Measurements from ENCODE around the gene FOXO4. TPM values are rescaled to one million over a fixed set of nuclear protein-coding genes. Genes with fewer than 3 reads are reported as not detected.
"Not testable (repeated sequence)": the region's sequence is repeated elsewhere in the genome, so short reads cannot be mapped to it uniquely, and the experiment has no call there.

FOXO4 gene, protein sequence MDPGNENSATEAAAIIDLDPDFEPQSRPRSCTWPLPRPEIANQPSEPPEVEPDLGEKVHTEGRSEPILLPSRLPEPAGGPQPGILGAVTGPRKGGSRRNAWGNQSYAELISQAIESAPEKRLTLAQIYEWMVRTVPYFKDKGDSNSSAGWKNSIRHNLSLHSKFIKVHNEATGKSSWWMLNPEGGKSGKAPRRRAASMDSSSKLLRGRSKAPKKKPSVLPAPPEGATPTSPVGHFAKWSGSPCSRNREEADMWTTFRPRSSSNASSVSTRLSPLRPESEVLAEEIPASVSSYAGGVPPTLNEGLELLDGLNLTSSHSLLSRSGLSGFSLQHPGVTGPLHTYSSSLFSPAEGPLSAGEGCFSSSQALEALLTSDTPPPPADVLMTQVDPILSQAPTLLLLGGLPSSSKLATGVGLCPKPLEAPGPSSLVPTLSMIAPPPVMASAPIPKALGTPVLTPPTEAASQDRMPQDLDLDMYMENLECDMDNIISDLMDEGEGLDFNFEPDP
- 1 to 10 TPM; 7.9 to 8.9 TPM for total RNA-seq

DNA sequence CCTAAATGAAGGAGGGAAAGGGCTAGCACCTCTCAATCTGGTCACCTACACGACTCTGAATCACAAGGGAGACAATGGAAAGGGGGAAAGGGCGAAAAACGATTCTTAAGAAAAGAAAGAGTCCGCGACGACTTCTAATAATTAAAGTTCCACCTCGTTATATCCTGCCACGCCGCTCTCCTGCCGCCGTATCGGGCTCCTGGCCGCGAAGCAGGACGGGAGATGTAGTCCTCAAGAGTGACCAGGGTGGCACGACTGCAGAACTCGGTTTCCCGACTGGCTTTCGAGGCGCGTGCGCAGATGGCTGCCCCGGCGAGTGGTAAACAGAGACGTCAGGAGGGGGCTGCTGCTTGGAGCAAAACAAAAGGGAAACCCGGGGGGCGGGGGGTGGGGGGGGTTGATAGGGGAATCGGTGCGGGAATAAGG, at the start of gene FOXO4:
Gene FOXO4 (plus strand): TSS at position 297 of the 426 bp plus-strand sequence. CDS start 678 bp downstream, outside the sequence.
- Mint-ChIP-seq H3K4me3 (peak within 1 kb of the TSS; percentile 82), H3K9me3 (no peaks in the 10 kb centered on the region), H3K27me3 (ENCODE audit: low read depth) (no peaks in the 10 kb centered on the region), H3K27ac (peak within 1 kb of the TSS; percentile 72), H3K36me3 (ENCODE audit: low read depth) (no peaks in the 10 kb centered on the region), H3K4me1 (ENCODE audit: low read depth) (peaks cover 30% of the 10 kb centered on the region)
- CTCF ChIA-PET = interaction anchor here (0.9 to 1.3 kb wide), 4 partner anchors 16 to 36 kb away, joined by 3 to 4 read pairs (median 4); partner anchors contain the start of genes IL2RG and MED12
- intact Hi-C loops (cut with micrococcal nuclease) = loop anchor here (1.0 kb wide), 2 partner anchors 27 to 271 kb away; partner anchors contain the start of genes SNX12 and TAF1
- peak; percentile 91 for DNase-seq

DNA sequence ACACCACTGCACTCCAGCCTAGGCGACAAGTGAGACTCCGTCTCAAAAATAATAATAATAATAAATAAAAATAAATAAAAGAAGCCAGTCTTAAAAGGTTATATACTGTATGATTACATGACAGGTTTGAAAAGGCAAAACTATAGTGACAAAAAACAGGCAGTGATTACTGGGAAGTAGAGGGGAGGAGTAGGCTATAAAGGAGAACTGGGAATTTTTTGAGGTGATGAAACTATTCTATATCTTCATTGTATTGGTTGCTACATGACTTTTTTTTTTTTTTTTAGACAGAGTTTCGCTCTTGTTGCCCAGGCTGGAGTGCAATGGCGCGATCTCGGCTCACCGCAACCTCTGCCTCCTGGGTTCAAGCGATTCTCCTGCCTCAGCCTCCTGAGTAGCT, 47.8 kb upstream of the FOXO4 start:
- intact Hi-C loops (cut with micrococcal nuclease); H3K4me1 Mint-ChIP-seq (ENCODE audit: low read depth); H3K36me3 Mint-ChIP-seq (ENCODE audit: low read depth); H3K9me3 Mint-ChIP-seq; H3K4me3 Mint-ChIP-seq; H3K27ac Mint-ChIP-seq; H3K27me3 Mint-ChIP-seq (ENCODE audit: low read depth); CTCF ChIA-PET; DNase-seq: not testable (repeated sequence)

DNA sequence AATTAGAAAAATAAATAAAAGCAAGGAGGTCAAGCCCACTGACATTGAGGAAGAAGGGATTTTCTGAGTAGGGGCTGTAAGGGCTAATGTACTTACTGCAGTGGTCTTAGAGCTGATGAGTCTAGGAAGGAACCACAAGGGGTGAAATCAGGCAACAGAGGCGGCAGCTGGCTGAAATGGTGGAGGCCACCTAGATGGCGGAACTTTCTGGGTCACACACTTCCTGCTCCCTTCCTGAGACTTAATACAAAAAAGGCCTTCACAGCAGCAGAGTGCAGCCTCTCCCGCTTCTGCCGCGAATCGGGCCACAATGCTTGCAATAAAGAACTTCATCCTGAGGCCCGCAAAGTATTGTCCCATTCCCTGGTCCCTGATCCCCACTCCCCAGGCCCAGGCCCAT, 42.9 kb upstream of the FOXO4 start:
- Mint-ChIP-seq H3K9me3 (no peaks in the 10 kb centered on the region), H3K27ac (no peak overlapping the region), H3K36me3 (ENCODE audit: low read depth) (peaks cover 1% of the 10 kb centered on the region), H3K4me3 (peak overlapping the region; percentile 15), H3K4me1 (ENCODE audit: low read depth) (peaks cover 11% of the 10 kb centered on the region), H3K27me3 (ENCODE audit: low read depth) (no peaks in the 10 kb centered on the region)
- no peak for DNase-seq
- CTCF ChIA-PET = no interaction called here
- intact Hi-C loops (cut with micrococcal nuclease) = no loop called here

DNA sequence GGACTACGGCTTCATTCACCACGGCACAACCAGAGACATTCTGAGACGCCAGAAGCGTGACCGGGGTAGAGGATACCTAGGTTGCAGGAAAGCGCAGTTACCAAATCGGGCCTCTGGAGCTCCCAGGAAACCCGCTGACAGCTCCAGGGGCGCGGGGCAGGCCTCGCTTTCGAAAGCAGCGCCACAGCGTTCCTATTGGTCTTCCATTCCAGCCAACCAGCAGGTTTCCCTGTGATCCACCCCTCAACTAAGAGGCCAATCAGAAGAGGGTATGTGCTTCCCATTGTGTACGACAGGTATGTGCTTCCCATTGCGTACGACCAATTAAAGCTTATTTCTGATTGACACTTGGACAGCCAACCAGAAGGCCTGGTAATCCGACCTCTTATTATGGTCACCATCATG, 42.4 kb upstream of the FOXO4 start:
- Mint-ChIP-seq H3K4me3 (peak overlapping the region; percentile 15), H3K27me3 (ENCODE audit: low read depth) (no peaks in the 10 kb centered on the region), H3K4me1 (ENCODE audit: low read depth) (peaks cover 14% of the 10 kb centered on the region), H3K36me3 (ENCODE audit: low read depth) (peaks cover 5% of the 10 kb centered on the region), H3K9me3 (no peaks in the 10 kb centered on the region), H3K27ac (no peak overlapping the region)
- intact Hi-C loops (cut with micrococcal nuclease) = no loop called here
- CTCF ChIA-PET = no interaction called here
- DNase-seq = peak; percentile 19

DNA sequence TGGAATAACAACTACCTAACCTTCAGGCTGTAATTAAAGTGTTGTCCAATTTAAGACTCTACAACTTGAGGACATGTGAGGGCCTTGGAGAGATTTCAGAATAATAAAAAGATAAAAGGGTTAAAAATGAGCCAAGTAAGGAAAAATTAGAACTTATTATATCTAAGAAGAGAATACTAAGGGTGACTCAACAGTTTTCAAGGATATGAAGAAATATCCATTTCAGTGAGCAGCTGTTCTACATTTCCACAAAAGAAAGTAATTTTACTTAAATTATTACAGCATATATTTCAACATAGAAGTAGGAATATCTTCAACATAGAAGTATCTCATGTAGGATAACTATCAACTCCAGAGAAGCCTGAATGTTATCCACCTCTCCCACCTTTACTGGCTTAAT, 38.8 kb upstream of the FOXO4 start:
- intact Hi-C loops (cut with micrococcal nuclease) = no loop called here
- CTCF ChIA-PET = no interaction called here
- H3K4me1 Mint-ChIP-seq (ENCODE audit: low read depth) = peaks cover 34% of the 10 kb centered on the region
- no peaks in the 10 kb centered on the region for H3K9me3 Mint-ChIP-seq
- DNase-seq = no peak
- H3K27ac Mint-ChIP-seq = no peak overlapping the region
- H3K4me3 Mint-ChIP-seq = no peak overlapping the region
- H3K36me3 Mint-ChIP-seq (ENCODE audit: low read depth) = peaks cover 12% of the 10 kb centered on the region
- H3K27me3 Mint-ChIP-seq (ENCODE audit: low read depth) = no peaks in the 10 kb centered on the region

DNA sequence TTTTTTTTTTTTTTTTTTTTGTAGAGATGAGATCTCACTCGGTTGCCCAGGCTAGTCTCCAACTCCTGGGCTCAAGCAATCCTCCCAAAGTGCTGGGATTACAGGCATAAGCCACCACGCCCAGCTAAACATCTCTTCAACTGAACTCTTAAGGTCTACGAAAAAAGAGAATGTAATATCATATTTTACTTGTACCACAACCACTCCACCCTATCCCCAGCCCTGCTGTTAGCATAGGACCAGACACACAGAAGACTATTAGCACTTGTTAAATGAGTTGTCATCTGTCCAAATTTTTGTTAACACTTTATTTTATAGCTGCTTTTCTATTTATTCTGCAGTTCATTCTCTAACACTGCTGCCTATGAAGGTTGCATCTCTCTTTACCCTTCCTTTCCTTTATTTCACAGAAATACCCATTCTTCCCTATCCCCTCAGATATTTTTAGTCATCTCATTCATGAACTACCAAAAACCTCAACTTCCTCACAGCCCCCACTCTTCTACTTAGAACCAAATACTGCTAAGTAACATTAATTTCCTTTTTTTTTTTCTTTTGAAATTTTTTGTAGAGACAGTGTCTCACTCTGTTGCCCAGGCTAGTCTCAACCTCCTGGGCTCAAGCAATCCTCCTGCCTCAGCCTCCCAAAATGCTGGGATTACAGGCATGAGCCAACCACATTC, 37.7 kb upstream of the FOXO4 start:
- no peak overlapping the region for H3K4me3 Mint-ChIP-seq

DNA sequence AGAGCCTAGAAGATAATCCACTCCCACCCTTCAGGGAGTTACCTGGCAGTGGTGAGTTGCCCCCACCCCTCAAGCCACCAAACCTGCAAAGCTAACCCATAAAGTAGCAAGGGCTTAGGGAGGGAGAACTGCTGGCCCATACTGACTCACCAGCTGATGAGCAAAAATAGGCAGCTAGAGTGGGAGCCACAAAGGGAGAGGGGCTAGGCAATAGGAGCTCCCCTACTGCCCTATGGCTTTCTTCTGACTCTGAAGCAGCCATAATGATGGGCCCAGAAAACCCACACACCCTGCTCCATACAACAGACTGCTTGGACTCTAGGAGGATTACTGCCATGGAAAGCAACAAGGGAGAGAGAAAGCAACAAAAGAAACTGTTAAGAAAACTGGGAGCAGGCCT, 35.5 kb upstream of the FOXO4 start:
- Mint-ChIP-seq H3K36me3 (ENCODE audit: low read depth) (peaks cover 15% of the 10 kb centered on the region), H3K4me1 (ENCODE audit: low read depth) (peaks cover 42% of the 10 kb centered on the region), H3K4me3 (no peak overlapping the region), H3K27ac (no peak overlapping the region), H3K9me3 (no peaks in the 10 kb centered on the region), H3K27me3 (ENCODE audit: low read depth) (no peaks in the 10 kb centered on the region)
- no peak for DNase-seq
- CTCF ChIA-PET = no interaction called here
- intact Hi-C loops (cut with micrococcal nuclease) = loop anchor here (10.0 kb wide), 1 partner anchor 305 kb away; no protein-coding TSS in a partner anchor

More for the DNA sequence above, 37.7 kb upstream of the FOXO4 start:
- Mint-ChIP-seq H3K36me3 (ENCODE audit: low read depth) (peaks cover 15% of the 10 kb centered on the region), H3K4me1 (ENCODE audit: low read depth) (peaks cover 34% of the 10 kb centered on the region), H3K27me3 (ENCODE audit: low read depth) (no peaks in the 10 kb centered on the region), H3K27ac (no peak overlapping the region), H3K9me3 (no peaks in the 10 kb centered on the region)
- no peak for DNase-seq
- intact Hi-C loops (cut with micrococcal nuclease) = no loop called here
- CTCF ChIA-PET = no interaction called here

DNA sequence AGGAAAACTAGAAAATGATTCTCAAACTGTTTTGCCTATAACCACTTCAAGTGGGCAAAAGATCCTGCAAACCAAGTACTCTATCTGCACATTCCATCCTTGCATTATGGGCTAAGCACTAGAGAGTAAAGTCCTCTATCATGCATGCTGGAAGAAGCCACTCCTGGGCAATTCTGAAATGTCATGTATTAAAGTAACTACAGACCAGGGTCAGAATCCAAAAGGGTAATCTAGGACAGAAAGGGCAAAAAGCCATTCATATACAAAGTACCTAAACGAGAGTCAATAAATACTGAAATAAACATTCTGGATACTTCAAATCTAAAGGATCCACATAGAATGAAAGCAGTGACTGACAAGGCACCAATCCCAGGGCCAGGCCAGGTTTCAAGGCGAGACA, 28.6 kb upstream of the FOXO4 start:
- Mint-ChIP-seq H3K9me3 (no peaks in the 10 kb centered on the region), H3K4me1 (ENCODE audit: low read depth) (peaks cover 19% of the 10 kb centered on the region), H3K36me3 (ENCODE audit: low read depth) (peaks cover 5% of the 10 kb centered on the region), H3K27ac (peak overlapping the region; percentile 94), H3K4me3 (peak overlapping the region; percentile 96), H3K27me3 (ENCODE audit: low read depth) (no peaks in the 10 kb centered on the region)
- DNase-seq = no peak
- intact Hi-C loops (cut with micrococcal nuclease) = loop anchor here (5.0 to 10.0 kb wide), 2 partner anchors 185 to 312 kb away; partner anchors contain the start of gene ZMYM3
- CTCF ChIA-PET = no interaction called here

DNA sequence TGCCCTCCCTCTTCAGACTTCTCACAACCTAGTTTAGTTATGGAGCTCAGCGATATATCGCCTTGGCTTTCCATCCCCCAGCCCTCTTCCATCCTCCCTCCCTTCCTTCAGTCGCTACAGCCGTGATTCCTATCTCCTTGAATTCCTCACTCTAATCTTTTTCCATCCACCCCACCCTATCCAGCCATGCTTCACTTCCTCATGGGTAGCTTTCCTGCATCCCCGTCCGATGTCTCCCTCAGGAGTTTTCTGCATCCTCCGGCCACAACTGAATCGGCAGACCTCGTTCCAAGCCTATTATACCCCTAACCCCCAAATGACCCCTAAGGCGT, 28.0 kb upstream of the FOXO4 start:
- Mint-ChIP-seq H3K36me3 (ENCODE audit: low read depth) (peaks cover 3% of the 10 kb centered on the region), H3K4me1 (ENCODE audit: low read depth) (peaks cover 19% of the 10 kb centered on the region), H3K27ac (peak overlapping the region; percentile 94), H3K27me3 (ENCODE audit: low read depth) (no peaks in the 10 kb centered on the region), H3K4me3 (peak overlapping the region; percentile 96), H3K9me3 (no peaks in the 10 kb centered on the region)
- intact Hi-C loops (cut with micrococcal nuclease) = loop anchor here (1.0 to 10.0 kb wide), 9 partner anchors 28 to 555 kb away; partner anchors contain the start of genes FOXO4, IL2RG, MED12 and NONO
- peak; percentile 13 for DNase-seq
- CTCF ChIA-PET = interaction anchor here (0.9 to 1.0 kb wide), 2 partner anchors 30 to 62 kb away, joined by 3 read pairs; no protein-coding TSS in a partner anchor

DNA sequence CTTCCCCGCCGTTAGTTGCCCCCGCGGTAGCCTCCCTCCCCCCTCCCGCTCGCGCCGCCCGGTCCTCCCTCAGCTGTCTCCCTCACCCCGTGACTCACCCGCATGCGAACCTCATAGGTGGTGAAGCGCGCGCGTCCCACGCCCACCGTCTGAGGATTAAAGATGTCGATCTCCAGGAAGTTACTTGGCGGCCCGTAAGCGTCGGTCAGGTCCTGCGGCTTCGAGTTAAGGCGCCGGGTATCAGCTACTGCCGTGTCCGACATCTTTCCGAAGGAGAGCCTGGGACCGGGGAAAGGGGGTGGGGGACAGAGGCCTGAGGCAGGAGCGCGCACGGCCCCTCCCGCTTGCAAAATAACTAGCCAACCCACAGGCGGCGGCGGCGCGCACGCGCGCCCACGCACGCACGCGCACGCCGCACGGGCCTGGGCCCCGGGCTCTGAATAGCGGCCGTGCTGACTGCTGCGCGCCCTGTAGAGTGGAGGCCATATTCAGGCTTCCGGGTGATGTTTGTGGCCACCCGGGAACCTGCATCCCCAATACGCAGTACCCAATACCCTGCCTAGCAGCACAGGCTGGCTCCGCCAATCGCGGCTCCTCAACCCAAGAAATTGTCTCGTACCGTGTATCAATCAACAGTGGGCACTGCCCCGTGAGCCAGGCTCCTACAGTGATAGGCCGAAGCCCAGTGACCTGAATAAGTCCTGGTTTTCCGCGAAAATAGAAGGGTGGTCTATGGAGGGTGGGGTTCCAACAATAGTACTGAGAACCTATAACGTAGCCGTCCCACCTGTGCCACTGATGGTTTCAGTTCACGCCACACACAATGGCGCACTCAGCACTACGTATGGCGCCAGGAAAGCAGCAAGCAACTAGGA, 27.4 kb upstream of the FOXO4 start, which contains the start of gene SNX12:
Gene SNX12 (minus strand): TSS at position 291 of the 875 bp plus-strand sequence. CDS start 28 bp downstream, at position 263.
- intact Hi-C loops (cut with micrococcal nuclease) = loop anchor here (1.0 to 10.0 kb wide), 9 partner anchors 27 to 554 kb away; partner anchors contain the start of genes FOXO4, IL2RG, MED12 and NONO
- no peaks in the 10 kb centered on the region for H3K9me3 Mint-ChIP-seq
- peaks cover 19% of the 10 kb centered on the region for H3K4me1 Mint-ChIP-seq (ENCODE audit: low read depth)
- peak; percentile 93 for DNase-seq
- H3K27ac Mint-ChIP-seq = peak within 1 kb of the TSS; percentile 94
- no peaks in the 10 kb centered on the region for H3K27me3 Mint-ChIP-seq (ENCODE audit: low read depth)
- CTCF ChIA-PET = interaction anchor here (0.9 to 1.0 kb wide), 2 partner anchors 29 to 61 kb away, joined by 3 read pairs; no protein-coding TSS in a partner anchor
- peak within 1 kb of the TSS; percentile 96 for H3K4me3 Mint-ChIP-seq
- peaks cover 2% of the 10 kb centered on the region for H3K36me3 Mint-ChIP-seq (ENCODE audit: low read depth)

DNA sequence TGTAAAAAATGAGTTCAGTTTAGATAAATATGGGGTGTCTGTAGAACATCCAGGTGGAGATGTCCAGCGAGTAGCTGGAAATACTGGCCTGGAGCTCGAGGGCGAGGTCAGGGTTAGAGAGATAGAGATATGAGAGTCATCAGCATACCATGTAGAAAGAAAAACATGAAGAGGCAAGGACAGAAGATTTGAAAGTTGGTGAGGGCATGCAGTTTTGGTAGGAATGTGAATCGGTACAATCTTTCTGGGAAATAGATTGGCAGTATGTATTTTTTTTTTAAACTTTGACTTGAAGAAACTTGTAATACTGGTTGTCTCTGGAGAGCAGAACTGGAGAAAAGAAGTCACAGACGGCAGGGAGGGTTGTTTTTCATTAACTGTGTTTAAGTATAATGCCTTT, 25.1 kb upstream of the FOXO4 start:
- intact Hi-C loops (cut with micrococcal nuclease) = no loop called here
- no peak for DNase-seq
- Mint-ChIP-seq H3K9me3 (no peaks in the 10 kb centered on the region), H3K4me3 (no peak overlapping the region), H3K36me3 (ENCODE audit: low read depth) (peaks cover 2% of the 10 kb centered on the region), H3K27me3 (ENCODE audit: low read depth) (no peaks in the 10 kb centered on the region), H3K4me1 (ENCODE audit: low read depth) (peaks cover 12% of the 10 kb centered on the region), H3K27ac (no peak overlapping the region)
- CTCF ChIA-PET = no interaction called here

Data from activated naive CD4-positive, alpha-beta T cell treated with anti-CD3 and anti-CD28 coated beads for 36 hours (primary cell).